SK-N-SH (cell line): Measurements from ENCODE around the gene KCNJ9. TPM values are rescaled to one million over a fixed set of nuclear protein-coding genes. Genes with fewer than 3 reads are reported as not detected.

Experiments
- CTCF ChIA-PET: fragments of 300-600, 350-600 bp; formaldehyde crosslinking; extraction: SDS; loops from one replicate; lab custom pipeline; 2021; lab: Yijun Ruan, JAX
- POLR2A ChIA-PET: fragments of 350-600 bp; sonication (Branson Sonifier 250); formaldehyde crosslinking; extraction: SDS; loops from one replicate; lab custom pipeline; 2020; ENCODE audit warnings: antibody characterized with exemption, inconsistent platforms; lab: Yijun Ruan, JAX
- DNase-seq: peaks from one replicate; pipeline ENCODE4 v3.0.0; 2012
- H2AFZ ChIP-seq: fragments of 200-600 bp; sonication (generic); 2 replicates; pipeline ENCODE4 v1.8.1; 2016; ENCODE audit warnings: antibody characterized with exemption, mild to moderate bottlenecking, low read depth
- H3F3A ChIP-seq: fragments of 200-600 bp; sonication (generic); replicated peaks from 2 replicates; pipeline ENCODE3; 2016; ENCODE audit warnings: antibody characterized with exemption, mild to moderate bottlenecking; ENCODE audit not compliant: insufficient read depth
- H3K27ac ChIP-seq, 2 experiments: fragments of 200-500 bp in 1 of 2; fragments of 200-600 bp in 1 of 2; sonication (Bioruptor generic) in 1 of 2; sonication (generic), shearing (Covaris generic) in 1 of 2; 2 replicates each; pipeline versions ENCODE4 v1.5.1 to v1.6.1; 2014 to 2016; ENCODE audit warnings: low read depth in 2 of 2, inconsistent platforms in 1 of 2, low read length in 1 of 2, mild to moderate bottlenecking in 1 of 2, mixed read lengths in 1 of 2
- H3K27me3 ChIP-seq: fragments of 200-600 bp; sonication (generic), shearing (Covaris generic); 2 replicates; pipeline ENCODE4 v1.6.1; 2016; ENCODE audit warnings: mixed run types; ENCODE audit not compliant: insufficient read depth
- H3K36me3 ChIP-seq, 2 experiments: fragments of 200-500 bp in 1 of 2; fragments of 200-600 bp in 1 of 2; sonication (Bioruptor generic) in 1 of 2; sonication (generic) in 1 of 2; replicated peaks in 1 of 2; 2 replicates each; pipeline versions ENCODE3 to v1.5.1; 2014 to 2016; ENCODE audit warnings: low read length in 1 of 2, mild to moderate bottlenecking in 1 of 2; ENCODE audit not compliant: insufficient read depth in 2 of 2, control insufficient read depth in 1 of 2
- H3K4me1 ChIP-seq, 2 experiments: fragments of 200-500 bp in 1 of 2; fragments of 200-600 bp in 1 of 2; sonication (Bioruptor generic) in 1 of 2; sonication (generic), shearing (Covaris generic) in 1 of 2; 2 replicates each; pipeline versions ENCODE4 v1.5.1 to v1.6.1; 2014 to 2016; ENCODE audit warnings: low read depth in 1 of 2, low read length in 1 of 2, mixed run types in 1 of 2; ENCODE audit not compliant: insufficient read depth in 2 of 2, control insufficient read depth in 1 of 2
- H3K4me2 ChIP-seq: fragments of 200-600 bp; sonication (generic), shearing (Covaris generic); 2 replicates; pipeline ENCODE4 v1.6.1; 2017; ENCODE audit warnings: mixed run types
- H3K4me3 ChIP-seq, 2 experiments: fragments of 200-500 bp in 1 of 2; fragments of 200-600 bp in 1 of 2; sonication (Bioruptor generic) in 1 of 2; sonication (generic), shearing (Covaris generic) in 1 of 2; 2 replicates each; pipeline versions ENCODE4 v1.5.1 to v1.8.1; 2014 to 2016; ENCODE audit warnings: low read depth in 2 of 2, inconsistent platforms in 1 of 2, low read length in 1 of 2, mild to moderate bottlenecking in 1 of 2, mixed read lengths in 1 of 2, moderate library complexity in 1 of 2
- H3K79me2 ChIP-seq: fragments of 200-600 bp; sonication (generic); 2 replicates; pipeline ENCODE4 v1.8.1; 2017; ENCODE audit warnings: mild to moderate bottlenecking; ENCODE audit not compliant: insufficient read depth
- H3K9ac ChIP-seq: fragments of 200-600 bp; sonication (generic); 2 replicates; pipeline ENCODE4 v1.6.1; 2017; ENCODE audit warnings: mixed run types
- H3K9me2 ChIP-seq: fragments of 200-600 bp; sonication (generic); 2 replicates; pipeline ENCODE4 v1.6.1; 2017; ENCODE audit warnings: mixed run types
- H3K9me3 ChIP-seq: fragments of 200-600 bp; sonication (generic); 2 replicates; pipeline ENCODE4 v1.6.1; 2017; ENCODE audit warnings: mixed run types, mild to moderate bottlenecking, moderate library complexity
- H4K20me1 ChIP-seq: fragments of 200-600 bp; sonication (generic); 2 replicates; pipeline ENCODE4 v1.6.1; 2017; ENCODE audit warnings: mild to moderate bottlenecking, mixed run types; ENCODE audit not compliant: insufficient read depth
- CHD2 ChIP-seq: fragments of 150-350 bp; IDR thresholded peaks from 2 replicates; pipeline ENCODE4 v1.6.1; 2018; ENCODE audit warnings: low read length; ENCODE audit not compliant: partially characterized antibody
- CTCF ChIP-seq: fragments of 200-600 bp; sonication (generic); IDR thresholded peaks from 2 replicates; pipeline ENCODE4 v1.6.1; 2017; ENCODE audit warnings: antibody characterized with exemption, mild to moderate bottlenecking, moderate library complexity
- EP300 ChIP-seq, 2 experiments: IDR thresholded peaks; 2 replicates each; pipeline versions ENCODE4 v1.4.0 to v1.6.1; 2012; ENCODE audit warnings: borderline replicate concordance in 1 of 2, low read depth in 1 of 2, low read length in 1 of 2
- FOSL2 ChIP-seq: IDR thresholded peaks from 2 replicates; pipeline ENCODE4 v1.4.0; 2012; ENCODE audit warnings: low read depth, mild to moderate bottlenecking, moderate library complexity, borderline replicate concordance
- FOXJ3 ChIP-seq: sonication (generic); formaldehyde crosslinking; IDR thresholded peaks from 2 replicates; pipeline ENCODE4 v1.5.1; 2020; ENCODE audit warnings: mild to moderate bottlenecking, missing genetic modification reagents
- FOXM1 ChIP-seq: IDR thresholded peaks from 2 replicates; pipeline ENCODE4 v1.4.0; 2012; ENCODE audit warnings: low read depth, mild to moderate bottlenecking
- GATA2 ChIP-seq: sonication (generic); formaldehyde crosslinking; IDR thresholded peaks from 2 replicates; pipeline ENCODE4 v1.5.0; 2020; ENCODE audit warnings: mild to moderate bottlenecking, missing genetic modification reagents
- JUND ChIP-seq: IDR thresholded peaks from 2 replicates; pipeline ENCODE4 v1.4.0; 2012
- MEF2A ChIP-seq: IDR thresholded peaks from 2 replicates; pipeline ENCODE4 v1.4.0; 2012; ENCODE audit warnings: low read depth, borderline replicate concordance
- MXI1 ChIP-seq: IDR thresholded peaks from 2 replicates; pipeline ENCODE4 v1.6.1; 2012; ENCODE audit warnings: mild to moderate bottlenecking, low read depth, low read length, improper control_type of control experiment
- NRF1 ChIP-seq: IDR thresholded peaks from 2 replicates; pipeline ENCODE4 v1.6.1; 2012; ENCODE audit warnings: low read depth, mild to moderate bottlenecking, low read length
- PBX3 ChIP-seq: IDR thresholded peaks from 2 replicates; pipeline ENCODE4; 2012
- RAD21 ChIP-seq: IDR thresholded peaks from 2 replicates; pipeline ENCODE4 v1.6.1; 2012; ENCODE audit warnings: mild to moderate bottlenecking, low read length
- RCOR1 ChIP-seq: fragments of 150-350 bp; IDR thresholded peaks from 2 replicates; pipeline ENCODE4 v1.6.1; 2017; ENCODE audit warnings: antibody characterized with exemption, low read length
- SIN3A ChIP-seq: IDR thresholded peaks from 2 replicates; pipeline ENCODE4 v1.6.1; 2012; ENCODE audit warnings: low read depth, mild to moderate bottlenecking, low read length, moderate library complexity, borderline replicate concordance
- SMC3 ChIP-seq: IDR thresholded peaks from 2 replicates; pipeline ENCODE4 v1.6.1; 2012; ENCODE audit warnings: low read depth, low read length, improper control_type of control experiment
- TEAD4 ChIP-seq: IDR thresholded peaks from 2 replicates; pipeline ENCODE4 v1.4.0; 2012; ENCODE audit warnings: mild to moderate bottlenecking, borderline replicate concordance; ENCODE audit not compliant: insufficient read depth
- USF1 ChIP-seq: IDR thresholded peaks from 2 replicates; pipeline ENCODE4 v1.4.0; 2012; ENCODE audit warnings: low read depth, borderline replicate concordance
- USF2 ChIP-seq: fragments of 150-350 bp; IDR thresholded peaks from 2 replicates; pipeline ENCODE4 v1.6.1; 2017; ENCODE audit warnings: antibody characterized with exemption, low read length, low read depth, borderline replicate concordance
- WGBS: methylation state at CpG from one replicate; pipeline ENCODE4 v1.1.6; 2017; ENCODE audit warnings: low lambda C conversion rate; 5-methylcytosine and 5-hydroxymethylcytosine counted together
- polyA plus RNA-seq, 3 experiments: library from polyadenylated mRNA; depleted of rRNA; stranded (reverse); fragments of >200 nt; gene quantifications; 2 replicates each; pipeline ENCODE4 v1.2.3, GENCODE V29; 2012

Gene KCNJ9
- polyA plus RNA-seq, 1 of the 3 experiments (the other 2 are of a cell fraction) = 0.02 TPM

DNA sequence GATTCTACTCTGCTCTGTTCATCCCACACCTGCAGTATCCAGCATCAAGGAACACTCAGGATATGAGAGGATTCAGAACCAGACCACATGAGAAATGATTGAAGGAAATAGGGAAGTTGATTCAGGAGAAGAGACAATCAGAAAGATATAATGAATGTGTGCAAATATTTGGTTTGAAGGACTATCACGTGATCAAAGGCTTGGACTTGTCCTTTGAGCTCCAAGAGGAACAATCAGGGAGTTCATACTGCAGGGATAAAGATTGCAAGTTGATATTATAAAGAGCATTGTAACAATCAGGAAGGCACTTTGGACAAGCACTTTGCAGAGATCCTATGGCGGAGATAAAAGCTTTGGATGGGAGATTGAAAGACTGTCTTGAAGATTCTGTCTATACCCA lies 35.7 kb upstream of the KCNJ9 start:
- Histone ChIP-seq H3K79me2 (no peaks in the 10 kb centered on the region), H2AFZ (no peak overlapping the region), H3K4me1 (peaks cover 0 to 11% of the 10 kb centered on the region in 2 experiments; a peak in 2 of 4 replicates), H3F3A (no peaks in the 10 kb centered on the region), H3K9me3 (no peaks in the 10 kb centered on the region), H3K36me3 (no peaks in the 10 kb centered on the region), H3K4me2 (no peak overlapping the region), H3K9ac (no peak overlapping the region), H3K4me3 (no peak overlapping the region), H3K27ac (no peak overlapping the region), H3K27me3 (peaks cover 22% of the 10 kb centered on the region; the same call in 1 of the 2 replicates), H3K9me2 (no peaks in the 10 kb centered on the region), H4K20me1 (no peaks in the 10 kb centered on the region)
- ChIA-PET POLR2A (no interaction called here), CTCF (interaction anchor here (0.8 to 7.8 kb wide), 28 partner anchors 9 to 249 kb away, joined by 3 to 163 read pairs (median 9); partner anchors contain the start of genes DCAF8, IGSF8, KCNJ10 and KCNJ9)
- DNase-seq = no peak
- 36% methylated on average over 2 of the region's 2 CpGs for WGBS
- TF ChIP-seq USF1 = no peak
- TF ChIP-seq CHD2 = no peak
- no peak for TF ChIP-seq FOXM1
- no peak for TF ChIP-seq GATA2 (CRISPR knock-in tag)
- no peak for TF ChIP-seq RCOR1
- TF ChIP-seq TEAD4 = no peak
- no peak for TF ChIP-seq JUND
- TF ChIP-seq MXI1 = no peak
- TF ChIP-seq EP300 (IDR thresholded peaks at IDR 0.05; ENCODE audit: borderline replicate concordance in 1 of 2, low read depth in 1 of 2, low read length in 1 of 2) = no peak
- no peak for TF ChIP-seq SMC3
- no peak for TF ChIP-seq FOXJ3 (CRISPR knock-in tag)
- TF ChIP-seq NRF1 = no peak
- no peak for TF ChIP-seq FOSL2
- no peak for TF ChIP-seq MEF2A

DNA sequence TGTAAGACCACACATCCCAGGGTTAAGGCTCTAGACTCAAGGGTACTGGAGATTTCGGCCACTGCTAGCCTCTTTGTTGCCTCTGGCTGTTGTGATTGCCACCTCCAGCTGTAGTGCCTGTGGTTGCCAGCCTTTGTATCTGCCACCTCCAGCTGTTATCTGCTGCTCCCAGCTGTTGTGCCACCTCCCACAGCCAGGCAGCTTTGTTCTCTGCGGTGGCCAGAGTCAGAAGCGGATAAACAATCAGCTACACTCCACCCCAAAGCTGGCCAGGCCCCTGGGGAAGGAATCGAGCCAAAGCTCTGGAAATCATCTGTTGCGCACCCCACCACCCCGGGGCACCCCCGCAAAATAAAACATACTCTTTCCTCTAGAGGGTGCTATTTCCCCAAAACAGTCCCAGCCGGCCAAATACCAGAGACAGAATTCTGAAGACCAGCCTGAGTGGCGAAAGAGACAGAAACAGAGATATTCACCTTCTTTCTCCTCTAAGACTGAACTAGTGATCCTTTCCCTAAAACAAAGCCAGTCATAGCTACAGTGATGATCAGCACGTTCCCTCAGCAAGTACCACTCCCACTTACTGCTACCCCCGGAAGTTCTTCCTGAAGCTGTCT lies 34.7 kb upstream of the KCNJ9 start:
- DNase-seq = peak; percentile 80
- Histone ChIP-seq H3K9me3 (no peaks in the 10 kb centered on the region), H3K27ac (no peak overlapping the region)
- TF ChIP-seq CTCF (peak; percentile 67), SIN3A (no peak), RAD21 (peak; percentile 77), FOXJ3 (CRISPR knock-in tag) (peak; percentile 36; the same call in 1 of the 2 replicates), PBX3 (no peak), USF2 (no peak)

More for the DNA sequence above, 34.7 kb upstream of the KCNJ9 start:
- Histone ChIP-seq H3K4me3 (no peak overlapping the region), H4K20me1 (no peaks in the 10 kb centered on the region), H3K9ac (no peak overlapping the region), H3K9me2 (no peaks in the 10 kb centered on the region), H2AFZ (no peak overlapping the region; the same call in 1 of the 2 replicates), H3K4me1 (peaks cover 0 to 11% of the 10 kb centered on the region in 2 experiments; a peak in 2 of 4 replicates), H3K36me3 (no peaks in the 10 kb centered on the region), H3K27me3 (peaks cover 30% of the 10 kb centered on the region; the same call in 1 of the 2 replicates), H3K79me2 (no peaks in the 10 kb centered on the region), H3F3A (no peaks in the 10 kb centered on the region), H3K4me2 (no peak overlapping the region; the same call in 1 of the 2 replicates)
- ChIA-PET POLR2A (interaction anchor here (1.0 kb wide), 2 partner anchors 15 to 35 kb away, joined by 3 to 4 read pairs; partner anchors contain the start of genes KCNJ9 and PIGM), CTCF (interaction anchor here (0.6 to 7.8 kb wide), 36 partner anchors 9 to 248 kb away, joined by 3 to 163 read pairs (median 5); partner anchors contain the start of genes DCAF8, IGSF8, KCNJ10 and KCNJ9)
- 15% methylated on average over 11 of the region's 11 CpGs for WGBS
